NCI-H2196 treated with DMSO at 0.1 percent for 48 hours (cell line): ENCODE measurements around the gene OTUD4.
"Not testable (repeated sequence)": the region's sequence is repeated elsewhere in the genome, so short reads cannot be mapped to it uniquely, and the experiment has no call there.

ENCODE experiments used
- DNase-seq: peaks from one replicate; lab custom pipeline; 2025; ENCODE audit not compliant: unreplicated experiment; lab: John Stamatoyannopoulos, UW

OTUD4 gene

DNA sequence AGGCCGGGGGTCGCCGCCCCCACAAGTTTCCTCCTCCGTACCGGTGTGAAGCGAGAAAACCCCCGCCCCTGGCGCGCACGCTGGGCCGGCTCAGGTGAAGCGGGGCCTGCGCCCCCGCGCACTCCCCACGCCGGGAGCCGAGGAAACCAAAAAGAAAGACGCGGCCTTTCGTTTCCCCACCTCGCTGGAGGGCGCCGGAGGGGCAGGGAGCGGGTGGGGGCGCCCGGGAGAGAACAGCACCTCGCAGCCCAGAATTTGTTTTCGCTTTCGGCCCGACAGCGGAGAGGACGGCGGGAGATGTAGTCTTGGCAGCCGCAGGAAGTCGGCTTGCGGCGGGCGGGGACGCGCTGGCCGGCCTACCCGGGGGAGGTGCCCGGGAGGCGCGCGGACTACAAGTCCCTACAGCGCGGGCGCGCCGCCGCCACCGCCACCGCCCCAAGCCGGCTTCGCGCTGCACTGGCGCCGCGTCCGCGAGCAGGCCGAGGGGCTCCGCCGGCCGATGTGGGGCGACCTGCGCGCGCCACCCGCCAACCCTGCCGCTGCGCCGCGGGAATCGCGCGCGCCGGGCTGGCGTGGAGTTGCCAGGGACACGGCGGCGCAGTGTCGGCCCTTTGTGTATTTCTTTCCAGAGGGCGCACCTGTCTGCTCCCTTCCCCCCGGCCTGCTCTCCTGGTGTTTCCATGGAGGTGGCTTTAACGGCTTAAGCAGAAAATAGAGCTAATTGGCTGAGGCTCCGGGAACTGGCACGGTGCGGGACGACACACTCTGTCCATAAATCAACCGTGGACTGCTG lies at the start of gene OTUD4:
OTUD4 (minus strand) TSS at position 292 of the 793 bp plus-strand sequence. CDS start 616 bp downstream, outside the sequence.
- peak; percentile 79 for DNase-seq

- DNase-seq: not testable (repeated sequence)
These were observed 42.8 kb upstream of the OTUD4 start for GRCh38 chr4:145223228-145223627.

DNA sequence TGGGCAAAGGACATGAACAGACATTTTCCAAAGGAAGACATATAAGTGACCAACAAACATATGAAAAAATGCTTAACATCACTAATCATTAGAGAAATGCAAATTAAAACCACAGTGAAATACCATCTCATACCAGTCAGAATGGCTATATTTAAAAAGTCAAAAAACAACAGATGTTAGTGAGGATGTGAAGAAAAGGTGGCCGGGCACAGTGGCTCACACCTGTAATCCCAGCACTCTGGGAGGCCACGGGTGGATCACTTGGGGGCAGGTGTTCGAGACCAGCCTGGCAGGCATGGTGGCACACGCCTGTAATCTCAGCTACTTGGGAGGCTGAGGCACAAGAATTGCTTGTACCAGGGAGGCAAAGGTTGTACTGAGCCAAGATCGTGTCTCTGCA lies 41.1 kb upstream of the OTUD4 start:
- not testable (repeated sequence) for DNase-seq

DNA sequence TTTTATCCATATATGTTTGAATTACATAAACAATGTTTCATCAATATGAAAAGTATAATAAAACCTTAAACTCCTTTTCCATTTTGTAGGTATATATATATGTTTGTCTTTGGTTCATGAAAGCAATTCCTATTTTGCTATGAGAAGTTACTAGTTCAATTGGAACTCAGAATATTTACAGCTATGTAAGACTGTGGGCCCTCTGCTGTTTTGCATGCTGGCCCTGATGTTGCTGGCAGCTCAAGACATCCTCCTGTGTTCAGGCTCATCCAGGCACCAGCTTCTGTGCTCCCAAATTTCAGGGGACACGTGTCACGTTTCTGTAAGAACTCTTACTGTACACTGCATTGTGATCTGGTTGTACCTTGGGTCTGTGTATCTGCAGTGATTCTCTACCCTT lies 38.7 kb upstream of the OTUD4 start:
- no peak for DNase-seq

GRCh38 chr4:145218251-145218650 lies 37.9 kb upstream of the OTUD4 start:
- no peak for DNase-seq

DNA sequence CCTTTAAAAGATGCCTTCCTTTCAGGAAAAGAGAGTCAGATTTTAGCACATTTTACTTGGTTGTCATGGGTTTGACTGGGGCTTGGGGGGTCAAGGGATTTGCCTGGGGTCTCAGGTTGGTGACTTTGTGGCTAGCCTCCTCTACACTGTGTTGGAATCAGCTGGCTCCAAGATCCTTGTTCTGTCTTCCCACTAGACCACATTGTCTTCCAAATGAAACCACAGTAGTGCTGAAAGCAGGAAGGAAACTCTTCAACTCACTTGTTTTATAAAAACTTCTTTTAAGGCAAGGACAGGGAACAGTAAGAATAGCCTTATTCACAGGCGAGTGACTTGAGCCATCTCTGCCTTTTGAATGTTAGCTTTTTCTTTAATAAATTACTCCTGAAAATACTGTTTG lies 37.0 kb upstream of the OTUD4 start:
- DNase-seq: no peak

- DNase-seq: no peak
These were observed 36.1 kb upstream of the OTUD4 start for GRCh38 chr4:145216535-145216934.

- DNase-seq: no peak
These were observed 32.9 kb upstream of the OTUD4 start for GRCh38 chr4:145213245-145213644.

DNA sequence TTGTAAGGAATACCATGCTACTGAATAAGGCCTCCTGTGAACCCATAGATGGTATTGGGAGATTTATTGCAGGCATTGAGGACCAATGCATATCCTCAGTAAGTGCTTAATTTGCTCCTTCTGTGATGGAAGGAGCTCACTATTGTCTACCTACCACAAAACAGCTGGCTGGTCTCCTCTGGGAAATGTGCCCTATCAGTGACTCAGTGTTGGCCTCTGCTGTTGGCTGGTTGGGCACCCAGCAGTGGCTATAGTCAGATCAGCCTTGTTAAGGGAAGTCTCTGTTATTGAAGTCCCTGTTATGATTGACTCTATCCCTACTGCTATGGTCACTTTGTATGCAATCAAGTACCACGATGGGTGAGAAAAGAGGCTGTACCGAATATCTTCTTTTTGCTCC lies 27.5 kb upstream of the OTUD4 start:
- no peak for DNase-seq

DNA sequence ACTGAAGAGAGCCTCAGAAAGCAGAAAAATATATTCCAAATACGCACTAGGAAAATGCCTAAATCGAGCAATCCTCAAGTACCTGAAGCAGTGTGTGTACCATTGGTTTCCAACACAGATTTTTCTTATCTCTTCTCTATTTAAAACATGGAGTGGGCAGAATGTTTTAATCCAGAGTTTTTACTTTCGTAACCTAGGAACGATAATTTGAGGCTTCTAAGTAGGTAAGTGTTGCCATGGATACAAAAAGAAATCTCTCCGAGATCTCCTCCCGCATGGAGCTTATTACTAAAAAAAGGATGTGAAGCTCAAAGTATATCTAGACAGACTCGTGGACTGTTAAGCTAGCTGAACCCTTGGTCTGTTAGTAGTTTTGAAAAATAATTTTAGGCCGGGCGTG lies 23.0 kb upstream of the OTUD4 start:
- no peak for DNase-seq

DNA sequence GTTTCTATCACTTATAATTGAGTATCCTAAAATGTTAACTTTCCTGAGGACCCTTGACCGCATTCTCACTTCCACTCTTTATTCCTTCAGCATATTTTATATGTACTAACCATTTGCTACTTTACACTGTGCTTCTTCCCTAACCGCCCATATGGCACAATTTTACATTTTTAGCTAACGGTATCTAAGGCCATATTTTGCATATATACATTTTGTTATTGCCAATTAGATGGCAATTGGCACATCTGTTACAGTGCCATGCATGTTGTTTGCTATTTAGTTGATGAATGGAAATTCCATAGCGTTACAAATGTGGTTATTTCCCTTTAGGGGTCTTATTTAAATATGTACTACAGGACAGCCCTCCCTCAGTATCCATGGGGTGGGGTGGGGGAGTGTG lies 20.0 kb upstream of the OTUD4 start:
- no peak for DNase-seq

DNA sequence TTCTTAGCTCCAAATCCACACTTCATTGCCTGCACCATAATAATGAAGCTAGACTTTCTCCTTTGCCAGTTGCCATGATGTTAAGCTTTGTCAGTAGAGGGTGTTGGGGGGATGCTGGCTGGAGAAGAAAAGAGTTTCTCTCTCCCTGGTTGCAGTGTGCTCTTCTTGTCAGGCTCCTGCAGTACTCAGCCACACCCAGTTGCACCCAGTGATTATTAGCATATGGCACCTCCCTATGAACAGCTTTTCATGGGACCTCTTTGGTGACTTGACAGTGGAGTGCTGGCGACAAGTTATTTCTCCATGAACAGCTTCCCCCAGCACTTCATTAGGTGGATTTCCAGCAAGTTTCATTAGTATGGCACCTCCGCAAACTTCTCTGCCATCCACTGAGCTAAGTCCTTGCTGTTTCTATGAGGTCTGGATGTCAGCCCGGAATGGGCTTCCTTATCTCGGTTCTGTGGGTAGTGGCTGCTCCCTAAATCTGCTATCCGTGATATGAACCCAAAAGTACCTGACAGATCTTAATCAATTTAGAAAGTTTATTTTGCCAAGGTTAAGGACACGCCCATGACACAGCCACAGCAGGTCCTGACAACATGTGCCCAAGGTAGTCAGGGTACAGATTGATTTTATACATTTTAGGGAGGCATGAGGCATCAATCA lies 18.8 kb upstream of the OTUD4 start:
- no peak for DNase-seq

DNA sequence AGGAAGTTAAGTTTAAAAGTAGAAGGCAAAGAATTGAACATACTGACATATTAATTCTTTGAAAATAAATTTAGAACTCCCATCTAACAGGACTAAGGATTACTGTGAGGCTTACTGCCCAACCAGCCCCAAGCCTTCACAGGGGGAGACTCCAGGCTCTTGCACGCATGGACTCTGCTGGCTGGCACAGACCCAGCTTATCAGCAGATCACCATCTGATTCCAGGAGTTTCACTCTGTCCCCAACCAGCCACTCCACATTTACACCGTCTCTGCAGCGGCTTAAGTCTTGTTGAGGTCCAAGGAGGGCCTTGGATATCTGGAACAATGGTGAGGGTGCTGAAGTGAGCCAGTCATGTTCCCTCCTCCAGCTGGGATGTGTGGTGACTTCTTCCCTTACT lies 16.4 kb upstream of the OTUD4 start:
- no peak for DNase-seq

DNA sequence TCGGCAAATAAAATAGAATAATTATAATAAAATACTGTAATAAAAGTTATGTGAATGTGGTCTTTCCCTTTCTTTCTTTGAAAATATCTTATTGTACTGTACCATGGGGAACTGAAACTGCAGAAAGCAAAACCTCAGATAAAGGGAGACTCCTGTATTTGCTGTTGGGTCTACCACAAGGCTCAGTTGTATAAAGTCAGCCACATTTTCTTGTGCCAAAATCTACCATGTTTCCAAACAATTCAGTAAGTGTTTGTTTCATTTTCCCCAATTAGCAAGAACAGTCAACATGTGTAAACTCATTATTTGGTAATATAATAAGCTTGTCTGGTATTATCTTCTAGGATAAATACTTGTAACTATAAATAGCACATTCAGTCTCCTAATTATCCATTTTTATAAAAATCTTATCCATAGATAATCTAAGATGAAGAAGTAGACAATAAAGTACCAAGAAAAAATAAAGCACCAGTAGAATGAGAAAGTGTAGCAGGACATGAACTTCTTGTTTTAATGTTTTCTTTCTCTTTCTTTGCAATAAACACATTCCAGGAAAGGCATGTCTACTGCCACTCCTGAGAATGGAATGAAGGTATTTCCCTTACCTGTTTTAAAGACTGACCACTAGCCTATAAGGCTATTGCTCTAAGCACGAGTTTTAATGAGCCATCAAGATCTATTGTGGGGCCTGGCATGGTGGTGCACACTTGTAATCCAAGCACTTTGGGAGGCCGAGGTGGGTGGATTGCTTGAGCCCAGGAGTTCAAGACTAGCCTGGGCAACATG lies 15.0 kb upstream of the OTUD4 start:
- DNase-seq: no peak

GRCh38 chr4:145189981-145190380 lies 9.6 kb upstream of the OTUD4 start:
- no peak for DNase-seq

DNA sequence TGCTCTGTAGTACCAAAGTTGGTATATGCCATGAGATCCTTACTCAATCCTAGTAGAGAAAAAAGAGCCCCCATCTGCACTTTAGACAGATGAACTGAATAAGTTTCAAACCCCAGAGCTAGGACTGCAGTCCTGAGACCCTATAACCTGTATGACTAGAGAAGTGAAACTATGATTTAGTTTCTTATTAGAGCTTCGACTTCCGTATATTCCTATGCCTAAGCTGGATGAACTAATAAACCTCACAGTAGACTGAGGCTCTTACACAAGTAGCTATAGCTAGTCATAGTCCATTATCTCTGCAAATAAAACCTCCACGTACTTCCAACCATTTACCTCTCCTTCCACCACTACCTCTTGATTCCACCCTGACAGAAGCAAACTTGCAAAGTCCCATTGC lies 6.3 kb upstream of the OTUD4 start:
- no peak for DNase-seq

- no peak for DNase-seq
These were observed 3.2 kb upstream of the OTUD4 start for GRCh38 chr4:145183581-145183980.

DNA sequence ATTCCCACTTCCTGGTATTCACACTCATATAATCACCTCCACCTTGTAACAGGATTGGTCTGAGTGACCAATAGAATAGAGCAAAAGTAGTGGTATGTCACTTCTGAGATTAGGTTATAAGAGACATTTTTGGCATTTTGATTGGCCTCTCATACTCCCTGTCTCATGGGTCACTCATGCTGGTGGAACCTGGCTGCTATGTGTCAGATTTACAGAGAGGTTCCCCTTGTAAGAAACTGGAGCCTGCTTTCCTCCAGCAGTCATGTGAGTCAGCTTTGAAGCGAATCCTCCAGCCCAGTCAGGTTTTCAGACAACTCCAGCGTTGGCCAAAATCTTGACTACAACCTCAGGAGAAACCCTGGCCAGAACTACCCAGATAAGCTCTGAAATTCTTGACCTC lies 2.6 kb upstream of the OTUD4 start:
- DNase-seq: no peak

GRCh38 chr4:145182222-145182621 lies 1.8 kb upstream of the OTUD4 start:
- no peak for DNase-seq

DNA sequence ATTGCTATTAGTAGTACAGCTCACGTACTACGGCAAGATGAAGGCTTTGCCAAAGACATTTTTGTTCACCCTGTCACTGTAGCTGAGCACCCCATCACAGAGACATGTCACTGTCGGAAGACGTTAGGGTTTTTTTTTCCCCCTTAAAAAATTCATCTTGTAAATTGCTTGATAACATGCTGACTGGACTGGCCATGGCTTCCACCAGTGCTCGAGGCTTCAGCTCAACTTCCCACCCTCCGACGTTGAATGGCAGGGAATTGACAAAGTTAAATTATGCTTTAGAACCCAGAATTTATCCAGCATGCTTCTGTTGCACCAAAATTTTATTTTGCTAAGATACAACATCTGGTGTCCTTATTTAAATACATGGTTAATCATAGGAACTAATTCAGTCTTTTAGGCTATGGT lies 707 bp upstream of the OTUD4 start:
- DNase-seq: no peak

DNA sequence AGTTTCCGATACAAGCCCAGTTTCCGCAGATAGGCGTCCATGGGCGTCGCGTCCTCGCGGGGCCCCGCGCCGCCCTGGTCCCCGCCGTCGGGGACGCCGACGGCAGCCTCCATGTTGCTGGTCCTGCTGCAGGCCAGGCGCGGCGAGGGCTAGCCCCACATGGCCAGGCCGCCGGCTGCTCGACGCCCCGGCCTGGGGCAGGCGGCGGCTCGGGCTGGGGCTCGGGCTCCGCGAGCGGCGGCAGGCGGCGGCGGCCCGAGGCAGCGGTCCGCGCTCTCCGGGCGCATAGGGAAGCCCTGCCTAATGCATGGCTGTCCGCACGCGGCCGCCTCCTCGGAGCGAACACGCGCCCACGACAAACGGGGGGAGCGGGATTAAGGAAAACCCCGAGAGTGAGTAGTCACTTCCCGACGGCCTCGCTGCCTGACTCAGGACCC lies 510 bp downstream of the OTUD4 start:
- DNase-seq: not testable (repeated sequence)
